ENCODE data around the gene TGFBR2.

TGFBR2 gene

DNA sequence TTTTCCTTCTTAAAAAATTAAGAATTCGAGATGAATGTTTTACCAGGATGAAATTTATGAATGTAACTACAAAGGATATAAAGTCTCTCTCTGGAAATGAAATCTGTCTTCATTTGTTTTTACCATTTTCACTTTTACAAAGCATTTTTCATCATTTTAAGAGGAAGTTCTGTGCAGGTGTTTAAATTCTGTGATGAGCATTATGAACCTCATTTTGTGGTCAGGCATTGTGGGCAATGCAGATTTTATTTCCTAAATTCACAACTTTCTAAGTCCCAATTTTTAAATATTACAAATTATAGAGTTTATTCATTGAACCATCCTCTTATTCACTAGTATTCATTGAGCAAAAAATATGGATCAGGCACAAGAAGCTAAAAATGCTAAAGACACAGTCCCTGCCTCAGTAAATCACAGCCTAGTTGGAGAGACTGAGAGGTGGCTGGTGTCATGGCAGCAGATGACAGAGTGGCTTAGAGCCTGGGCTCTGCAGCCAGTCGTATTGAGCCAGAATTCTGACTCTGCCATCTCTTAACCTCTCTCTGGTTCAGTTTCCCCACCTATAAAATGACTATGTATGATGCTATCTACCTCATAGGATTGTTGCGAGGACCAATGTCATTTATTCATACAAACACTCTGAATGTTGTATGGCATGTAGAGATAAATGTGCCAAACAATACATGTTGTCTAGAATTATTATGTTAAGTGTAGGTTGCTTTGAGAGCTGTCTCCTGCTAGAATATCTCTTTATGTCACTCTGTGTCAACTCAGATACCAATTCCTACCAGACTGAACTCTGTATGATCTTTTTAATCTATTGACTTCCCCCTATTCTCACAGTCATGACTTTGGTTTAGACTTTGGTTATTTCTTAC is 7.5 kb upstream of the TGFBR2 start:
- TF ChIP-seq, protein P1, sequence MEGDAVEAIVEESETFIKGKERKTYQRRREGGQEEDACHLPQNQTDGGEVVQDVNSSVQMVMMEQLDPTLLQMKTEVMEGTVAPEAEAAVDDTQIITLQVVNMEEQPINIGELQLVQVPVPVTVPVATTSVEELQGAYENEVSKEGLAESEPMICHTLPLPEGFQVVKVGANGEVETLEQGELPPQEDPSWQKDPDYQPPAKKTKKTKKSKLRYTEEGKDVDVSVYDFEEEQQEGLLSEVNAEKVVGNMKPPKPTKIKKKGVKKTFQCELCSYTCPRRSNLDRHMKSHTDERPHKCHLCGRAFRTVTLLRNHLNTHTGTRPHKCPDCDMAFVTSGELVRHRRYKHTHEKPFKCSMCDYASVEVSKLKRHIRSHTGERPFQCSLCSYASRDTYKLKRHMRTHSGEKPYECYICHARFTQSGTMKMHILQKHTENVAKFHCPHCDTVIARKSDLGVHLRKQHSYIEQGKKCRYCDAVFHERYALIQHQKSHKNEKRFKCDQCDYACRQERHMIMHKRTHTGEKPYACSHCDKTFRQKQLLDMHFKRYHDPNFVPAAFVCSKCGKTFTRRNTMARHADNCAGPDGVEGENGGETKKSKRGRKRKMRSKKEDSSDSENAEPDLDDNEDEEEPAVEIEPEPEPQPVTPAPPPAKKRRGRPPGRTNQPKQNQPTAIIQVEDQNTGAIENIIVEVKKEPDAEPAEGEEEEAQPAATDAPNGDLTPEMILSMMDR (IDR thresholded peaks at IDR 0.05; ENCODE audit: low read depth, low read length, missing control alignments), result no peak
- DNase-seq (ENCODE audit: extremely low read depth, low read depth), result no peak
- no peak overlapping the region for H3K4me3 ChIP-seq (replicated peaks; ENCODE audit: low read depth, low read length)

- TF ChIP-seq, protein P1 (IDR thresholded peaks at IDR 0.05; ENCODE audit: low read depth, low read length, missing control alignments), result no peak
- DNase-seq (ENCODE audit: extremely low read depth, low read depth), result no peak
- no peak overlapping the region for H3K4me3 ChIP-seq (replicated peaks; ENCODE audit: low read depth, low read length)
Observed at GRCh38 chr3:30600572-30600971, 5.8 kb upstream of the TGFBR2 start.

DNA sequence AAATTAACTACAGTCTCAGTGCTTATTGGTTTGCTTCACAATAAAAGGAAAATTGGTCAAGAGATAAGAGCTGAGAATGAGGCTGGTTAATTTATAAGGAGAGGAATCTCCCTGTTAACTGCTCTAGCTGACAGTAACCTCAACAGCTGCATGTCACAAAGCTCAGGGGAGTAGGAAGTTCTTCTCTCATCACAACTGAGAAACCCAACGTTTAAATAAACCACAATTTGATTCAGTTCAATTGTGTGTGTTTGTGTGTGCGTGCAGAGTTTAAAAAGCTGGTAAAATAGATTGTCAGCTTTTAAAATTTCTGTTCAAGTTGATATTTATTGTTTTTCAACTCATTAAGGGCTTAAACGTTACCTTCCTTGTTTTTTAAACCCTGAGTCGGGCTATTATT is 3.5 kb upstream of the TGFBR2 start:
- no peak for DNase-seq (ENCODE audit: extremely low read depth, low read depth)
- no peak overlapping the region for H3K4me3 ChIP-seq (replicated peaks; ENCODE audit: low read depth, low read length)
- TF ChIP-seq, protein P1 (IDR thresholded peaks at IDR 0.05; ENCODE audit: low read depth, low read length, missing control alignments), result no peak

- TF ChIP-seq, protein P1 (IDR thresholded peaks at IDR 0.05; ENCODE audit: low read depth, low read length, missing control alignments), result no peak
- H3K4me3 ChIP-seq (replicated peaks; ENCODE audit: low read depth, low read length), result no peak overlapping the region
- DNase-seq (ENCODE audit: extremely low read depth, low read depth), result no peak
Observed at GRCh38 chr3:30604093-30604492, 2.3 kb upstream of the TGFBR2 start.

GRCh38 chr3:30604558-30604957 is 1.8 kb upstream of the TGFBR2 start:
- DNase-seq (ENCODE audit: extremely low read depth, low read depth), result no peak
- H3K4me3 ChIP-seq (replicated peaks; ENCODE audit: low read depth, low read length), result no peak overlapping the region
- TF ChIP-seq, protein P1 (IDR thresholded peaks at IDR 0.05; ENCODE audit: low read depth, low read length, missing control alignments), result no peak

DNA sequence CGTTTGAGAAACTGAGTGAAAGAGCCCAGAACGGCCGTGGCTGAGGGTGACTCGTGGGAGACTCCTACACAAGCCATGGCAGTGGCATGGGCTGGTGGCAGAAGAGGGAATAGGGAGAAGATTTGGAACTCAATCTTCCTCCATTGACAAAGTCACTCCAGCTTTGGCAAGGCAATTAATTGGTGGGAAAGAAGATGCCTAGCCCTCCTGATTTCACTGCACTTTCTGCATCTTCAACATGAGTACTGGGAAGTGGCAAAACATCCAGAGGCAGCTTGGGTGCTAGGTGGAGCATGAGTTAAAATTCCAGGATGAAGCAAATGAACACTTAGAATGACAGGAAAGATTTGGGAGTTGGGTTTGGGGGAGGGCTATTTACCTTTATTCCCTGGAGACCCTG is 1.4 kb upstream of the TGFBR2 start:
- DNase-seq (ENCODE audit: extremely low read depth, low read depth), result no peak
- no peak overlapping the region for H3K4me3 ChIP-seq (replicated peaks; ENCODE audit: low read depth, low read length)
- TF ChIP-seq, protein P1 (IDR thresholded peaks at IDR 0.05; ENCODE audit: low read depth, low read length, missing control alignments), result no peak
